Heart left ventricle (tissue), 16 donors: ENCODE results near the gene FUCA1. TPM values are rescaled to one million over a fixed set of nuclear protein-coding genes. Genes with fewer than 3 reads are reported as not detected.

Source experiments
- ATAC-seq, 4 donors: fragments of 200-7000 bp; cut with Tn5 transposase; one replicate each; pipeline ENCODE4 v1.9.1; 2020 to 2022; ENCODE audit warnings: moderate library complexity in 4 of 4, mild to moderate bottlenecking in 3 of 4, moderate number of reproducible peaks in 1 of 4
- DNase-seq, 5 donors: peaks; one replicate each; pipeline ENCODE4 v3.0.0-alpha.2; 2020
- H3K27ac ChIP-seq, 12 donors: fragments of 200-600 bp; sonication (generic) in 4 of 12; one replicate each; pipeline versions ENCODE4 v1.5.0 to v1.8.0; 2016 to 2022; ENCODE audit warnings: mild to moderate bottlenecking in 2 of 12
- H3K27me3 ChIP-seq, 9 donors: fragments of 200-600 bp; sonication (generic) in 2 of 9; one replicate each; pipeline versions ENCODE4 v1.5.1 to v1.8.0; 2016 to 2022; ENCODE audit warnings: mild to moderate bottlenecking in 3 of 9
- H3K36me3 ChIP-seq, 9 donors: fragments of 200-600 bp; sonication (generic) in 2 of 9; one replicate each; pipeline versions ENCODE4 v1.5.0 to v1.8.0; 2018 to 2022; ENCODE audit warnings: mild to moderate bottlenecking in 2 of 9
- H3K4me1 ChIP-seq, 12 donors: fragments of 200-600 bp; sonication (generic) in 4 of 12; one replicate each; pipeline versions ENCODE4 v1.5.0 to v1.8.0; 2016 to 2022; ENCODE audit warnings: mild to moderate bottlenecking in 3 of 12
- H3K4me3 ChIP-seq, 12 donors: fragments of 200-600 bp; sonication (generic) in 4 of 12; one replicate each; pipeline versions ENCODE4 v1.5.0 to v1.8.0; 2017 to 2022; ENCODE audit warnings: mild to moderate bottlenecking in 9 of 12, moderate library complexity in 4 of 12
- H3K9me3 ChIP-seq, 12 donors: fragments of 200-600 bp; sonication (generic) in 4 of 12; one replicate each; pipeline versions ENCODE4 v1.5.0 to v1.8.0; 2016 to 2022; ENCODE audit warnings: mild to moderate bottlenecking in 1 of 12
- POLR2A ChIP-seq, 2 donors: fragments of 450-650 bp; IDR thresholded peaks; one replicate each; pipeline ENCODE4 v1.6.1; 2017; ENCODE audit warnings: antibody characterized with exemption in 2 of 2, mild to moderate bottlenecking in 2 of 2, moderate library complexity in 2 of 2
- WGBS, 4 donors: extraction: QIAGEN DNeasy Blood & Tissue Kit in 2 of 4; methylation state at CpG; one replicate each; pipeline versions ENCODE4 v1.1.5 to v1.1.7; 2013 to 2018; 5-methylcytosine and 5-hydroxymethylcytosine counted together
- intact Hi-C, 10 donors: fragments of 100-400 bp; cut with DNase I; formaldehyde crosslinking; loops; one replicate each; pipeline versions ENCODE4 v1.11.1 to v1.14.2; 2022
- polyA plus RNA-seq, 2 donors: library from polyadenylated mRNA; stranded (reverse); fragments of 200-250 nt; gene quantifications; one replicate each; pipeline ENCODE4 v1.2.3, GENCODE V29; 2013
- total RNA-seq, 9 donors: library from RNA; depleted of rRNA in 2 of 9; stranded (reverse); fragments of >200 nt in 2 of 9; fragmentation: NEBNext Ultra II Directional in 3 of 9; extraction: Animal tissue kit (Norgen Biotek cat#: 25700) in 3 of 9; gene quantifications; one replicate each; pipeline versions ENCODE4 v1.1.0 to v1.2.4, GENCODE V29; 2016 to 2023
- TF ChIP-seq, protein P1 (sequence below), 12 donors: fragments of 200-600 bp; sonication (generic) in 4 of 12; IDR thresholded peaks; one replicate each; pipeline versions ENCODE4 v1.5.0 to v1.8.0; 2018 to 2022; ENCODE audit warnings: antibody characterized with exemption in 12 of 12, mild to moderate bottlenecking in 5 of 12
- donor health status: ischemic (EF 13 %, LVEDD 7.1; RV severe dilation, severe dysfunction).
- donor health status: healthy with polysubstance abuse.
- donor health status: DM: no; HTN: yes; CAD: no.
- donor health status: DM: no; HTN: no; CAD: no.
- donor health status: ischemic (EF 25% LVEDD 6.9; RV normal size, moderate dysfunction).
- donor health status: ischemic (EF 25% LVEDD 5.7; RV mildly dilated, moderate dysfunction).
- donor health status: healthy.
- donor health status: DM: yes; HTN: yes; CAD: no.
- donor health status: ischemic (EF 35%, LVEDD 5.7; RV mildly dilated, moderate dysfunction).
- donor health status: nonischemic (EF 11% LVEDD 7.7; RV severe dilation, severe dysfunction).
- donor health status: DM: yes; HTN: yes; CAD: no.
- donor health status: PGD.
- donor health status: ischemic (EF 29% LVEDD 5.4; RV normal size, mild dysfunction).
- donor health status: nonischemic (EF 23%, LVEDD 6.1; RV moderate dilation, normal function).

FUCA1 gene
- total and polyA plus RNA-seq, 11 donors: 10.6 to 54.2 (median 16.1) TPM

DNA sequence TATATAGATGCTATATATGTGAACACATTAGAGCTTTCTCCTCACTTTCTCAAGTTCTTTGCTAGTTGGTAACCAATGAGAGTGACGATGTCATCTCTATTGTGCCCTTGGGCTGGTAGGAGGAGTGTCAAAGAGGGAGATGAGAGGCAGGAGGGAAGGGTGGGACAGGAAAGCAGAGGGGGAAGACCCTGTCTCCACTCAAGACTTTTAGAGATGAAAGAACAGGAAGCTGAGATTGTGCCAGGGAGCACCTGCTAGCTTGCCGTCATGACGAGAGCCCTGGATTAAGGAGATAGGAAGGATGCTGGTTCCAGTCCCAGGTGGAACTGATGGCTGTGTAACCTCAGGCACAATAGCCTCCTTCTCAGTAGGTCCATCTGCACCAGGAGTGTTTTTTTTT lies 28.4 kb upstream of the FUCA1 start:
- no peak overlapping the region for H3K27ac ChIP-seq
- H3K4me3 ChIP-seq: no peak overlapping the region
- no peaks in the 10 kb centered on the region for H3K36me3 ChIP-seq
- H3K4me1 ChIP-seq: peaks cover 0 to 38% (median 0%) of the 10 kb centered on the region in 12 donors
- H3K9me3 ChIP-seq: no peaks in the 10 kb centered on the region
- no peak for ATAC-seq
- DNase-seq: no peak
- intact Hi-C loops: no loop called here
- no peaks in the 10 kb centered on the region for H3K27me3 ChIP-seq
- WGBS, 4 donors: 32 to 46% (median 35%) methylated on average over 3 of the region's 3 CpGs
- TF ChIP-seq, protein P1, sequence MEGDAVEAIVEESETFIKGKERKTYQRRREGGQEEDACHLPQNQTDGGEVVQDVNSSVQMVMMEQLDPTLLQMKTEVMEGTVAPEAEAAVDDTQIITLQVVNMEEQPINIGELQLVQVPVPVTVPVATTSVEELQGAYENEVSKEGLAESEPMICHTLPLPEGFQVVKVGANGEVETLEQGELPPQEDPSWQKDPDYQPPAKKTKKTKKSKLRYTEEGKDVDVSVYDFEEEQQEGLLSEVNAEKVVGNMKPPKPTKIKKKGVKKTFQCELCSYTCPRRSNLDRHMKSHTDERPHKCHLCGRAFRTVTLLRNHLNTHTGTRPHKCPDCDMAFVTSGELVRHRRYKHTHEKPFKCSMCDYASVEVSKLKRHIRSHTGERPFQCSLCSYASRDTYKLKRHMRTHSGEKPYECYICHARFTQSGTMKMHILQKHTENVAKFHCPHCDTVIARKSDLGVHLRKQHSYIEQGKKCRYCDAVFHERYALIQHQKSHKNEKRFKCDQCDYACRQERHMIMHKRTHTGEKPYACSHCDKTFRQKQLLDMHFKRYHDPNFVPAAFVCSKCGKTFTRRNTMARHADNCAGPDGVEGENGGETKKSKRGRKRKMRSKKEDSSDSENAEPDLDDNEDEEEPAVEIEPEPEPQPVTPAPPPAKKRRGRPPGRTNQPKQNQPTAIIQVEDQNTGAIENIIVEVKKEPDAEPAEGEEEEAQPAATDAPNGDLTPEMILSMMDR (IDR thresholded peaks at IDR 0.05): no peak
- TF ChIP-seq POLR2A (IDR thresholded peaks at IDR 0.05): no peak

DNA sequence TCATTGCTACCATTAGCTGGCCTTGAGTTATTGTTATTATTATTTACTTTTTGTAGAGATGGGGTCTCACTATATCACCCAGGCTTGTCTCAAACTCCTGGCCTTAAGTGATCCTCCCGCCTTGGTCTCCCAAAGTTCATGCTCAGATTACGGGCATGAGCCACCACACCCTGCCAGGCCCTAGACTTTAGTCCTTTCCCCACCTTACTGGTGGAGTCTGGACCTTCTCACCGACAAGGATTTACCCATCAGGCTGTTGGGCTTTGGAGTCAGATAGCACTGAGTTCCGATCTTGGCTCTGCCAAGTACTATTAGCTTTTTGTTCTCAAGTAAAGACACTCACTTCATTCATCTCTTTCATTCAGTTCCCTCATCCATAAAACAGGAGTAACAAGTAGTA lies 27.9 kb upstream of the FUCA1 start:
- intact Hi-C loops: no loop called here
- Histone ChIP-seq H3K27ac (peak overlapping the region in 1 of 12 donors; percentile 83), H3K27me3 (no peaks in the 10 kb centered on the region), H3K4me1 (peaks cover 0 to 38% (median 0%) of the 10 kb centered on the region in 12 donors), H3K36me3 (no peaks in the 10 kb centered on the region), H3K4me3 (no peak overlapping the region), H3K9me3 (no peaks in the 10 kb centered on the region)
- DNase-seq (no peak), ATAC-seq (no peak)
- 59 to 79% (median 69%) methylated on average over 4 of the region's 4 CpGs for WGBS, 4 donors
- no peak for TF ChIP-seq POLR2A (IDR thresholded peaks at IDR 0.05)
- TF ChIP-seq, protein P1 (IDR thresholded peaks at IDR 0.05): no peak

DNA sequence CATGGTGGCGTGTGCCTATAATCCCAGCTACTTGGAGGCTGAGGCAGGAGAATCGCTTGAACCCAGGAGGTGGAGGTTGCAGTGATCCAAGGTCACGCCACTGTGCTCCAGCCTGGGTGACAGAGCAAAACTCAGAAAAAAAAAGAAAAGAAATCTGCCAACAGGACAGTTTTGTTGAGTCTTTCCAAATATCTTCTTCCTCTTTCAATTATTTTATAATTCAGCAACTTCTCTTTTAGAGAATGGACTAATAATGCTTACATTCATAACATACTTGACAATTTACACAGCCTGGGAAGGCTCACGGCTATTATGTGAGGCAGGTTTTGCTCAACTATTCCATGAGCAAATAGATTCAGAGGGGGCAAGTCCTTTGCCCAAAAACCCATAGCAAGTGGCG lies 27.0 kb upstream of the FUCA1 start:
- H3K27me3 ChIP-seq: no peaks in the 10 kb centered on the region
- ATAC-seq: peak in 2 of 4 donors; percentile 15 to 24
- TF ChIP-seq, protein P1 (IDR thresholded peaks at IDR 0.05): no peak
- no peak for TF ChIP-seq POLR2A (IDR thresholded peaks at IDR 0.05)

DNA sequence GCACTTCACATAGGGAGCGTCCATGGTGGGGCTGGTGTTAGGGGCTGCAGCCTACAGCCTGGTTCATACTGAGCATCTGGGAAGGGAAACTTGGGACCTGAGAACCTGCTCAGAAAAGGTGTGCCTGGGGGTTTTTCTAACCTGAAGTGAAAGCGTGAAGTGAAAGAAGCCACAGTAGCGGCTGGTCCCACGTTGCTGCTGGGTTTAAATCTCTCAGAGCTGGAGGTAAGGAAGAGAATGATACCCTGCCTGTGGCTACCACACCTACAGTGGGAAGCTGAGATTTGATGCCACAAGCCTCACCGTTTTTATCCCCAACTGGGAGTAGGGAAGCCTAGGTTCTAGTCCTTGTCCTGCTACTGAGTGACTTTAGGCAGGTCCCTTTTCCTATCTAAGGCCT lies 21.0 kb upstream of the FUCA1 start:
- WGBS, 4 donors: 79 to 83% (median 82%) methylated on average over 5 of the region's 5 CpGs
- H3K36me3 ChIP-seq: no peaks in the 10 kb centered on the region
- ATAC-seq (no peak), DNase-seq (no peak)
- no peak overlapping the region for H3K27ac ChIP-seq
- no peaks in the 10 kb centered on the region for H3K9me3 ChIP-seq
- H3K4me1 ChIP-seq: peaks cover 0 to 11% (median 0%) of the 10 kb centered on the region in 12 donors
- H3K4me3 ChIP-seq: no peak overlapping the region
- TF ChIP-seq POLR2A (IDR thresholded peaks at IDR 0.05): no peak
- TF ChIP-seq, protein P1 (IDR thresholded peaks at IDR 0.05): no peak
- no peaks in the 10 kb centered on the region for H3K27me3 ChIP-seq
- intact Hi-C loops: no loop called here

More for the DNA sequence above, 27.0 kb upstream of the FUCA1 start:
- Histone ChIP-seq H3K4me3 (no peak overlapping the region), H3K4me1 (peaks cover 0 to 38% (median 0%) of the 10 kb centered on the region in 12 donors), H3K9me3 (no peaks in the 10 kb centered on the region), H3K27ac (peak overlapping the region in 1 of 12 donors; percentile 83), H3K36me3 (no peaks in the 10 kb centered on the region)
- no peak for DNase-seq
- intact Hi-C loops: no loop called here
- 88 to 92% (median 89%) methylated on average over 5 of the region's 5 CpGs for WGBS, 4 donors
